Brain pericyte (primary cell): ENCODE data around the gene SLC49A4.

ENCODE experiments used
- DNase-seq: peaks from one replicate; pipeline ENCODE4 v3.0.0-alpha.2; 2012; ENCODE audit warnings: low read depth, low spot score

The SLC49A4 gene

GRCh38 chr3:122785231-122785630 is 9.6 kb upstream of the SLC49A4 start:
- DNase-seq = no peak

GRCh38 chr3:122786066-122786465 is 8.8 kb upstream of the SLC49A4 start:
- DNase-seq = no peak

GRCh38 chr3:122787872-122788271 is 7.0 kb upstream of the SLC49A4 start:
- DNase-seq = no peak

DNA sequence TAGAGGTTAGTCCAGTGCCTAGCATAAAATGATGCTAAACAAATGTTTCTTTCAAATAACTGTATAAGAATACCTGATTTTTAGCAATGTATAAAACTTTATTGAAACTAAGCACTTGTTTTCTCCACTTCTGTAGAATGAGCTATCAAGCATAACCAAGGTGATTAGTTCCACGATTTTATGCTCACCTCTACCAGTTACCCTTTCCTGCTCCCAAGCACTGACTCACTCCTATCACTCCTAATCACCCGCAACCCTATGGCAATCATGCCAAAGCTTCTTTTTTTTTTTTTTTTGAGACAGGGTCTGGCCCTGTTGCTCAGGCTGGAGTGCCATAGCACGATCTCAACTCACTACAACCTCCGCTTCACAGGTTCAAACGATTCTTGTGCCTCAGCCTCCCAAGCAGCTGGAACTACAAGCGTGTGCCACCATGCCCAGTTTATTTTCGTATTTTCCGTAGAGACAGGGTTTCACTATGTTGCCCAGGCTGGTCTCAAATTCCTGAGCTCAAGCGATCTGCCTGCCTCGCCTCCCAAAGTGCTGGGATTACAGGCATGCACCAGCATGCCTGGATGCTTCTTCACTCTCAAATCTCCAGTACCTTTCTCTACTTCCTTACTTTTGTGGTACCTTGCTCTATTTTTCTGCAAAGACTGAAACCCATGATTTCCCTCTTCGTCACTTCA is 5.1 kb upstream of the SLC49A4 start:
- no peak for DNase-seq

DNA sequence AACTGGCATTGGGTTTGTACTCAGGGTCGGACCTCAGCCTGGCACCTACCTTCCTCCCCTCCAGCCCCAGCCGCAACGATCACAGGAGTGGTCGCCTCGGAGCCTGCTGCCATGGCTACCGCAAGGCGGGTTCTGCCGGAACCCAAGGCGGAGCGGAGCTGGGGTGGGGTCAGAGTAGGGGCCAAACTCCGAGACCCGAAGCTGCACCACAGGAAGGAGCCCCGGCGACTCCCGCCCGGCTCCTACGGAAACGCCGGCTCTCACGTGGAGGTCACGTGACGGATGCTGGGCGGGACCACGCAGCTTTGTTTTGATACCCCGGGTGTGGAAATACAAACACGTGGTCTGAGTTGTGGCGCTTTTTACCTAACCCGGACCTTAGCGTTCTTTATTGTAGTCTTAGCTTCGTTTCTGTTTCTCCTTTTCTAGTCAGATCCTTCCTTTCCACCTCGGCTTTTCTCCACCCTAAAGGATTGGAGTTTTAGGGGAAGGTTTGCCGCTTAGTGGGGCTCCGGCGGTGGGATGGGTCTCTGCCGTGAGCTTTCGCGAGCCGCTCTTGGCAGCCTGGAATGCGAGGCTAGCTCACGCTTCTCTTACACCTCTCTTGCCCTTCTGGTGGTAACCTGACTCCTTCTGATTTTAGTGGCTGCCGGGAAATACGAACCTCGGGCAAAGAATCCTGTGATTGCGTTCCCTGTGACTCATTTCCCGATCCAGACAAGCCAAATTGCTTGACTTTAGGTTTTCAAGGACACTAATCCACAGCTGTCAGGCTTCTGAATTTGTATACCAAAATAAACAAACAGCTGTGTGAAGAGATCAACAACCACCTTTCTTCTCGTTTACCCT is 1.1 kb upstream of the SLC49A4 start, which contains the start of gene HSPBAP1:
Gene HSPBAP1, minus strand, starts transcription at position 264 of the 849 bp plus-strand sequence. Its CDS starts 151 bp downstream, at position 113.
- DNase-seq = peak; percentile 42

- no peak for DNase-seq
Observed at GRCh38 chr3:122794483-122794778, 438 bp upstream of the SLC49A4 start.

DNA sequence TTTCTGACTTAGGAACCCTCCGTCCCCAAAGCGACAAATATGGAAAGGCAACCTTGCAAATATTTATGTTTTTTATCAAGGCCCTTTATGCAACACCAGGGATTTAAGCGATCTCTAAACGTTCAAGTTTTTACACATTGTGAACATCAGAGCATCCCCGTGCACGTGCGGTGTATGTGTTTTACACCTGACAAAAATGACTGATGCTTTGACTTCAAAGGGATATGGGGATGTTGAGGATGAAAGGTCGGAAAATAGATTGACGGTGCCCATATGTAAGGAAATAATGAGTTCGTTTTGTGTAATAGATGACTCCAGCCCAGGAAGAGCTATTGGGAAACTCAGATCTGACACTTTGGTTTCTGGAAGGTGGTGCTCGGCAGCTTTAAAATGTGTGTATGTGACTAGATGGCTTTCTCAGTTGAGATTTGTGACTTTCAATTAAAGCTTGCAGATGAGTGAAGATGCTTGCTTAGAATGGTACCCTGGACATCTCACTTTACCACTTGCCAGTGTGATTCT is 866 bp downstream of the SLC49A4 start:
- no peak for DNase-seq

GRCh38 chr3:122797291-122797690 is 2.4 kb downstream of the SLC49A4 start:
- DNase-seq = no peak

DNA sequence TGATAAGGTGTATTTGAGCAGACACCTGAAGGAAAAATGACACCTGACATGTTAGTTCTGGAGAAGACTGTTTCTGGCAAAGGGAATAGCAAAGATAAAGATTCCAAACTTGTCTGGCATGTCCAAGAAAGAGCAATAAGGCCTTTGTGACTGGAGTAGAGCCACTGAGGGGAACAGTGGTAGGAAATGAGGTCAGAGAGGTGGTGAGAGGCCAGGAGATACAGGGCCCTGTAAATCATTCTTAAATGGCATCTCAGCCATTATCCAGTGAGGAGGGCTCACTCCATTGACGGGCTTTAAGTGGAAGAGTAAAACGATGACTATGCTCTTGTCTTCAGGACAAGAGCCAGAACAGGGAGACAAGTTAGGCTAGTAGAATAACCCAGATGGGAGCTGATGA is 4.5 kb downstream of the SLC49A4 start:
- DNase-seq = no peak

DNA sequence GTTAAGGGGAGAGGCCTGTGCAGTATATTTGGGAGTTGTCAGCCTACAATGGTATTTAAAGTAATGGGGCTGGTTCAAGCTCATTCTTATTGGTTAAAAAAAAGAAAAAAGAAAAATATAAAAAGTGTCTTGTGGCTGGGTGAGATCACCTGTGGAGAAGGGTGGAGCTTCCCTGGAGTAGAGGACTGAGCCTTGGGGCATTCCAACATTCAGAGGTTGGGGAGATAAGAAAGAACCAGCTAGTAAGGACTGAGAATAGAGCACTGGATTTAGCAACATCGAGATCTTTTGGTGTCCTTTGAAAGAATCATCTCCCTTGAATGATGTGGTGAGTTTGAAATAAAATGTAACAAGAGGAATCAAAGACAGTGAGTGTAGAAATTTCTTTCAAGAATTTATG is 5.2 kb downstream of the SLC49A4 start:
- DNase-seq = no peak

DNA sequence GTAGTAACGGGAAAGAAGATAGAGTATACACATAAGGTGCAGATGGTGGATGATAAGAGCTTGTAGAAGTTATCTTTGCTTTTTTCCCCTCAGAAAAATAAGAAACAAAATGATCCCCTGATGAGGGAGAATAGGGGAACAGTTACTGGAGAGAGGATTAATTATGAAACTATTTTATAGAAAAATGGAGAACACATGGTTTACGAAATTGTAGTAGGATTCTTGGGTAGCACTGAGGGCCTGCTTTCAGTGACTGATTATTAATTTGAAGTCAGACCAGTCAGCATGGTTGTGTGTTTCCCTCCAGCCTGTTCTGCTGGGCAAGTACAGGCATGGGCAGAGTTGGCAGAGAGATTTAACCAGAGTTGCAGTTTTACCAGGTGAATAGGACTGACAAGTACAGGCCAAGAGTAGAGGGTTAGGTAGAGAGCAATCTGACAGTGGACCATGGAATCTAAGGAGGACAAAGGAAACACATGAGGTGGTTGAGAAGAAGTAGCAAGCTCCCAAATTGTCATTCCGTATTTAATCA is 5.9 kb downstream of the SLC49A4 start:
- no peak for DNase-seq

DNA sequence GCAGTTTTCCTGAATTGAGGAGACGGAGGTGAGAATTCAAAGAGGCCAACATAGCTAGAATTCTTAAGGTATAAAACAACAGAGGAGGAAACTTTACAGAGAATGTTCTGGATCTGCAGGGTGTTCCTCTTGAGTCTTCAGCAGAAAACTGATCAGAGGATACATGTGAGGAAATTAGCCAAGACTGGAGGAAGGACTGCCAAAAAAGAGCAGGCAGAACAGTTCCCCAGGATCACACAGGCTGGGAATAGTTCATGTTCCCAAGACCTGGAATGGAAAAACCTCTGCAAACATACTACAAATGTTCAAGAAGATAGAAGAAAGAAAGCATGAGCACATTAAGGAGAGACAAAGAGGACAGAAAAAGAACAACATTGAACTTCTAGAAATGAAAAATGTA is 7.5 kb downstream of the SLC49A4 start:
- DNase-seq = no peak

GRCh38 chr3:122803977-122804376 is 9.1 kb downstream of the SLC49A4 start:
- no peak for DNase-seq

- DNase-seq = no peak
Observed at GRCh38 chr3:122810734-122811133, 15.9 kb downstream of the SLC49A4 start.

- no peak for DNase-seq
Observed at GRCh38 chr3:122816587-122816986, 21.7 kb downstream of the SLC49A4 start.

DNA sequence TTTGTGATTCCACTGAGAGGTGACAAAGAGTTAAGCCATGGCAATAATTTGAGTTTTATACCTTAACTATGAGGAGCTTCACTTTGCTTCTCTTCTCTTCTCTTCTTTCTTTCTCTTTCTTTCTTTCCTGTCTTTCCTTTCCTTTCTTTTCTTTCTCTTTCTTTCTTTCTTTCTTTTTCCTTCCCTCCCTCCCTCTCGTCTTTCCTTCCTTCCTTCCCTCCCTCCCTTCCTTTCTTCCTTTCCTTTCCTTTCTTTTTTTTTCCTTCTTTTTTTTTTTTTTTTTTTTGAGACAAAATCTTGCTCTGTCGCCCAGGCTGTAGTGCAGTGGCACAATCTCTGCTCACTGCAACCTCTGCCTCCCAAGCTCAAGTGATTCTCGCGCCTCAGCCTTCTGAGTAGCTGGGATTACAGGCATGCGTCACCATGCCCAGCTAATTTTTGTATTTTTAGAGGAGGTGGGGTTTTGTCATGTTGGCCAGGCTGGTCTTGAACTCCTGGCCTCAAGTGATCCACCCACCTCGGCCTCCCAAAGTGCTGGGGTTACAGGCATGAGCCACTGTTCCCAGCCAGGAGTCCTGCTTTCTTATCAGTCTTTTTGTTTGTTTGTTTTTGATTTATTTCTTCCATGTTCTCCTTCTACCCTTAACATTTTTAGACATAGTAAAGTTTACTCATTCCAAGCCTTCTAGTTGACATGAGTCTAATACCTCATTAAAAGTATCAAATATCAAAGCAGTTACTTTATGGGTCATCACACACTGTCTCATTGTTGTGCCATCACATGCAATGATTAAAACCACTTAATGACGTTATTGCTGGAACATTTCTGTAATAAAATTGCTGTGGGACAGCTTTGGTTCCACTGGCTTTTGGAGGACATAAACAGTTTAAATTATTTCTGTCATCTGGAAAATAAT is 29.9 kb downstream of the SLC49A4 start:
- no peak for DNase-seq

DNA sequence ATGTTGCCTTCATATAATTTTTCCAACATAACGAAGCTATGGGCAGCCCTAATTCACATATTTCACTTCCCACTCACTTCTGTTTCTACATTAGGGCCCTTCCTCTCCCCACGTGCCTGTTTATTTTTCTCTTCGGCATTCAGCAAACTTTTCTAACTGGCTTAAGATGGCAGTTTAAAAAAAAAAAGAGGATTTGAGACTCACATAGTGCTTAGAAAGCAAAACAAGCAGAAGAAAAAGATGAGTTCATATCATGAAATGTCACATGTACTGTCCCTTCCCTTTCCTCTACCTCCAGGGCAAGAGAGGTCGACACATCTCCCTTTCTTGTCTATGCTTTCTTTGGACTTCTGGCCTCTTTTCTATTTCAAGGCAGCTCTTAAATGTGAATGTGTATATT is 30.6 kb downstream of the SLC49A4 start:
- DNase-seq = no peak

DNA sequence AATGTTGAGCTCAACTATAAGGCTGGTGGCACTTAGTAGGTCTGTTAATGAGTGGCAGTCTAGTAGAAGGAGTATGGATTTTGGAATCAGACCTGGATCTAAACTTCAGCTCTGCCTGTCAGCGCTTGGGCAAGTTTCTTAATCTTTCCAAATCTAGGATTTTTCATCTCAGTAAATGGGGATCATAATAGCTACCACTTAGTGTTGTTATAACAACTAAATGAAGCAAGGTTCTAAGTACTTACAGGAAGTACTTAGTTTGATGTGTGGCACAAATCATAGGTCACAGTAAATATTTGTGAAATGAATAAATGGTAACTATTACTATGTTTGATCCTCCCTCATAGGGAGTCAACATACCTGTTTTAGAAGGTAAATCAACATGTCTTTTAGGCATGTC is 31.4 kb downstream of the SLC49A4 start:
- no peak for DNase-seq

DNA sequence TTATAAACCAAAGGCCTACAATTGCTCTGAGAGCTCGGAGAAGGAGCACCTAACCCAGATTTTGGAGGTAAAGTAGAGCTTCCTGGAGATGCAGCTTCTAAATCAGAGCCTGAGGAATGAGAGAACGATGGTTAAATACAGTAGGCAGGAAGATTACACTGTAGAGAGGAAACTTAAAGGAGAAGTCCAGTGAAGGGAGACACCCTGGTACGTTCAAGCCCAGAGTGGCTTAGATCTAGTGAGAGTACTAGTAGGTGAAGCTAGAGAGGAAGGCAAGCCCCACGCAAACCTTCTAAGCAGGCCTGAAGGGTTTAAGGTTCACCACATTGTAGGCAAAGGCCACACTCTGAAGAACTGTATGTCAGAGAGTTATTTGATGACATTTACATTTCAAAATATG is 33.4 kb downstream of the SLC49A4 start:
- no peak for DNase-seq

DNA sequence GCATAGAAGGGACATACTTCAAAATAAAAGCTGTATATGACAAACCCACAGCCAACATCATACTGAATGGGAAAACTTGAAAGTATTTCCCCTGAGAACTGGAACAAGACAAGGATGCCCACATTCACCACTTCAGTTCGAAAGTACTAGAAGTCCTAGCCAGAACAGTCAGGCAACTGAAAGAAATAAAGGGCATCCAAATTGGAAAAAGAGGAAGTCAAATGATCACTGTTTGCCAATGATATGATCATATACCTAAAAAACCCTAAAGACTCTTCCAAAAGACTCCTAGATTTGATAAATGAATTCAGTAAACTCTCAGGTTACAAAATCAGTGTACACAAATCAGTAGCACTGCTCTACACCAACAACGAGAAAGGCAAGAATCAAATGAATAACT is 40.7 kb downstream of the SLC49A4 start:
- no peak for DNase-seq

DNA sequence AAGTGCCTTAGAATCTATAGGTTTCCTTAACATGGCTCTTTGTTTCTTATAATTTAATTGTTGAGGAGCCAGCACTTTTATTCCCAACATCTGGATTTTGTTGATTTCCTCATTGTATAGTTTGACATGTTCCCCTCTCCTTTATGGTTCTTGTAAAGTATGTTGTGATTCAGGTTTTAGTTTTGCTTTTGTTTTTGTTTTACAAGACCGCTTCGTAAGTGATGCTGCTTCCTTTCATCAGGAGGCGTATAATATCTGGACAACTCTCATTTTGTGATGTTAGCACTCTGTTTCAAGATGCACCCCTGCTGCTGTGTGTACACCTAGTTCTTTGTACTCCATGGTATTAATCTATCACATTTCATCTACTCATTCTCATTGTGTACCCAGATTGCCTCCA is 48.7 kb downstream of the SLC49A4 start:
- no peak for DNase-seq

DNA sequence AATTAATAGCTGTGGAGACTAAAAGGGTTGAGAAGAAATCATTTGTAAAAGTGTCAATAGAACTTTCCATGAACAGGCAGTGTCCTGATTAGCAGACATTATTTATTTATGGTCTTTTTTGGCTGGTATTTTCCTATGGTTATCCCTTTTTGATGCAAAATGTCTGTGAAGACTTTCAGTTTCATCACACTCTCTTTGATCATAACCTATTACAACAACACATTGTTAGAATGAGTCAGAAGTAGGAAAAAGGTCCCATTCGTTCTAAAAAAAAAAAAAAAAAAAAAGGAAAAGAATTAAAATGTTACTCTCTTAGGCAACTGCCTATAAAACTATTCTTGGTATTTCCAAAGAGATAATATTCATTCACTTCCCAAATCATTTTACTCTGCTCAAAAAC is 62.1 kb downstream of the SLC49A4 start:
- DNase-seq = no peak
